GM21423 (cell line): ENCODE results near the gene DLG5.

Experiments used
- ATAC-seq: cut with Tn5 transposase; IDR thresholded peaks from one replicate; pipeline ENCODE4 v1.9.1; 2021; ENCODE audit warnings: mild to moderate bottlenecking, moderate library complexity; ENCODE audit not compliant: unreplicated experiment

The DLG5 gene

DNA sequence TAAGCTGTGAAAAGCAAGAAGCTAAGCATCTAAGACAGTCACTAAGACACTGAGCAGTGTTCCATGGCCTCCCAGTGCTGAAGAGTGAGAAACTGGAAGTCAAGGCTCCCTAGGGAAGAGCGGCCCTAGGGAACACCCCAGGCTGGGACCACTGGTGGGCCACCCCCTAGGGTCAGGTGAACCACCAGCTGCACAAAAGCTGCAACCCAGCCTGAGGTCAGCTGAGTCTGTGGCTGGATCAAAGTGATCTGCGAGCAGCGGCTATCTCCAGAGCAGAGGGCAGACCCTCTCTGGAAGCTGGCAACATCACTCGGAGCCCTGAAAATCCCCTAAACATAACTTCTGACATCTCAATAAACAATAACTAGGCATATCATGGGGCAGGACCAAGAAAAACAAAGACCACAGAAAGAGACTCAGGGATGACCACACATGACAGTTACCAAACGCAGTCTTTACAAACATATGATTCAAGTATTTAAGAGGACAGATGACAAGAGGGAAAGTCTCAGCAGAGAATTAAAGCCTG, 125.8 kb downstream of the DLG5 start:
- ATAC-seq = no peak

DNA sequence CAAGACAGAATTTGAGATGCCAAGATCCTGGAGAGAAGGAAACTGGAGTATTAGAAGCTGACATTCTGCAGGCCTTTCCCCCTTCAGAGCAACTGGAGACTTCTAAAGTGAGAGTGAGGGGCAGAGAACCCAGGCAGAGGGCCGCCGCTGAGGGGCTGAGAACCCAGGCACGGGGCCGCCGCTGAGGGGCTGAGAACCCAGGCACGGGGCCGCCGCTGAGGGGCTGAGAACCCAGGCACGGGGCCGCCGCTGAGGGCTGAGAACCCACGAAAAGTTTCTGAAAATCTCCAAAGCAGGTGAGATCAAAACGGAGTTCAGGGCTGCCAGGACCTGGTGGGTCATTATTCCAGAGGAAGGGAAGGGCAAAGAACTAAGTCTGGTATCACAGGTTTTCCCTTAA, 126.2 kb downstream of the DLG5 start:
- no peak for ATAC-seq

DNA sequence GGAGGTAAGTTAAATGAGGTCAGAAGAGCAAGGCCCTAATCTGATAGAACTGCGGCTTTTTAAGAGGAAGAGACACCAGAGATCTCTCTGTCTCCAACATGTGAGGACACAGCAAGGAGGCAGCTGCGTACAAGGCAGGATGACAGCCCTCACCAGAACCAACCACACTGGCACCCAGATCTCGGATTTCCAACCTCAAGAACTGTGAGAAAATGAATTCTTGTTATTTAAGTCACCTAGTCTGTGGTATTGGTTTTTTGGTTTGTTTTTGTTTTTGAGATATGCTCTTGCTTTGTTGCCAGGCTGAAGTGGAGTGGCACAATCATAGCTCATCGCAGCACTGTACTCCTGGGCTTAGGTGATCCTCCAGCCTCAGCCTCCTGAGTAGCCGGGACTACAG, 127.2 kb downstream of the DLG5 start:
- no peak for ATAC-seq

DNA sequence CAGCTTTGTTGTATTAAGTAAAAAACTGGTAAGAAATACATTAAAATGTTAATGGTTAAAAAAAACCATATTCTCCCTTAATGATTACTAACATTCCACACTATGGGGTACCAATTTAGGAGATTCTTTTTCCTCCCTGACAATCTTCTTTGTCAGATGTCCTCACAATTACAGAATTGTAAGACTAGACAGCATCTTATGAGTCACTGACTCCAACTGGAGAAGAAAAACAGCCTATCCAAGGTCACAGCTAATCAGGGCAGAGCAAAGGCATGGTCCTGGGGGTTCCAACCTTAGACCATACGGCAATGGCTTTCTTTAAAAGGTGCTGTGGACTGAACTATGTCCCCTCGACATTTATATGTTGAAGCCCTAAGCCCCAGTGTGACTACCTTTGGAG, 127.6 kb downstream of the DLG5 start:
- ATAC-seq = no peak

DNA sequence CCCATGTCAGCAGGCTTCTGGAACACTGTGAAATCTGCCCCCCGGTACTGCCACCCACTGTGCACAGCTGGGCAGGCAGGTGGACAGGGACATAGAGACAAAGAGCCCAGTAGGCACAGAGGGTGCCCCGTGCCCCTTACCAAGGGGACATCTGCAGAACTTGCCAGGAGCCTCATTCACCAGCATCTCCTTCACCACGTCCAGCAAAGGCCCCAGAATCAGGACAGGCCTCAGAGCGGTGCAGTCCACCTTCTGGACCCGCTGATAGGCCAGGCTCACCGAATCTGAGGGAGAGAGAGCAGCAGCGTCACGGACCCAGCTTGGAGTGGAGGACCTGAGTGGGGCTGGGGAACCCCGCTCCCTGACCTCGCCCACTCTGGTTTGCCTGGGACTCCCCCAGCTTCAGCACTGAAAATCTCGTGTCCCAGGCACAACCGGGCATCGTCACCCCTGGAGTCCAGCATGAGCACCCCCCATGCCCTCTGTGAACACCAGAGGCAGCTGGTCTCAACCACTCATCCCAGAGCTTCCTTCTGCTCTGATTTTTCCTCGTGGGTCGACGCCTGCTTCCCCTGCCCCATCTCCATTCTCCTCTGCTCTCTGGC, 130.1 kb downstream of the DLG5 start:
- no peak for ATAC-seq

DNA sequence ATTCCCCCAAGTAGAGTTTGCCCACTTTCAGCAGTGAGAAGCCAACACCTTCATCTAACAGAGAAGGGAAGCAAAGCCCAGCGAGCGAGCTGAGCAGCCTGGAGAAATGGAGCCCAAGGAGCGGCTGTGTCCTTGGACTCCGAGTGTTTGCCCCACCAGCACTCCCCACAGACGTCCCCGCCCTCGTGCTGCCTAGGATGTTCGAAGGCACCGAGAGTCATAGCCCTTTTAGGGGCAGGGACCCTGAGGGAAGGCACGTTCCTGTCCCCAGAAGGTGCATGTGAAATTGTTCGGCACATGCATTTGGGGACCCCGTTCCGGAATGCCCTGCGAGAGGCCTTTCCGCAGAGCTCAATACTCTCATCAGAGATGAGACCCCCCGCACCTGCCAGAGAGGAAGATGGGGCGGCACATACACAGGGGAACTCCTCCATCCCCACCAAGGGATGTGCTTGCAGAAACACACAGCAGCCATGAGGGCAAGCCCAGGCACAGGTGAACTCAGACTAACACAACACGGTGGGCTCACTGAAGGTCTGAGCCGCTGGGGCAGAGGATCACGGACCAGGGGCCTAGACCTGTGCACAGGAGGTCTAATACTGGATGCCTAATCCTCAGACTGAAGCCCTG, 131.0 kb downstream of the DLG5 start:
- ATAC-seq = no peak

DNA sequence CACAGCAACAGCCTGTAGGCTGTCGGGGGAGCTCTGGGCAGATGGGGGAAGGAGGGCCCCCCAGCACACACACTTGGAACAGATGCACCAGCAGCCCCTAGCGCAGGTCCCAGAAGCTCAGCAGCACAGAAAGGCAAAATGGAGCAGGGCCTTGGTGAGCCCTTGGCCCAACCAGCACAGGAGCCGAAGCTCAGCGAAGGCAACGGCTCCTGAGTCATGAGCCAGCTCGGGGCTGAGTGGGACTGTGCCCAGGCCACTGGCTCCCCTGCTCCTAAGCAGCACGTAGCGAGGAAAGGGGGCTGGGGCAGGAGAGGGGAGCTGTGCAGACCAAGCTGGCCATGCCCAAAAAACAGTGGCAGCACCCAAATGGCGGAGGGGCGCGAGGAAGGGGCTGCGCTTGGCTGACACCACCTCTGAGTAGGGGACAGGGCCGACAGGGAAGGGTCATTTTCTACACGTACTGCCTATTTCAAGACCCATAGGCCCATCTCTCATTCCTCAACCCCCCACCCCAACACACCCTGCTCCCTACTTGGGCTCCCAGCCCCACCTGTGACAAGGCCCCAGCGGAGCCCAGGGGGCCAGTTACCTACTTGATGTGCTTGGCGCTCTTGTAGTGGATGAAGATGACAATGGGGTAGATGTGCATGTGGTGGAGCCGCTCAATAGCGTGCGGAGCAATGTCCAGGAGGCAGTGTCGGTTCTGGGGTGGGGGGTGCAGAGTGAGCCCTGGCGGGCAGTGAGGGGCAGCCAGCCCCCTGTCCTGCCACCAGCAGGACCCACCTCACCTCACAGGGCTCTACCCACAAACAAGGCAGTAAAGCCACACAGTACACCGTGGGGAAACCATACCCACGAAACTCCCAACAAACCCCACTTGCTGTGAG, 132.1 kb downstream of the DLG5 start:
- no peak for ATAC-seq

DNA sequence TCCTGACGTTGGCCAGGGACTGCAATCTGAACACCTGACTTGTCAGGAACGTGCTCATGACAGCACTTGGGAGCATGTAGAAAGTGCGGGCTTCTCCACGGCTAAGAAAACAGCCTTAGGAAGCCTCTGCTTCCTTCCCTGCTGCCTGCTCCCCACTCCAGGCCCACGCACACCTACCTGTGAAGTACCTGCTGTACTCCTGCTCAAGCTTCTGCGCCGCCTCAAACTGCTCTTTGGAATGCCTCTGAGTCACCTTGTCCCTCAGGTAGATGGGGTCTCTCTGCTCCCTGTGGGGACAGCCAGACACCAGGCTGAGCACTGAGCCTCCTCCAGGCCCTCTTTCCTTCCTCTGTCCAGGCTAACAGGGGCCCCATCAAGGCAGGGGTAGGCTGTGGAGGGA, 132.7 kb downstream of the DLG5 start:
- ATAC-seq = no peak

DNA sequence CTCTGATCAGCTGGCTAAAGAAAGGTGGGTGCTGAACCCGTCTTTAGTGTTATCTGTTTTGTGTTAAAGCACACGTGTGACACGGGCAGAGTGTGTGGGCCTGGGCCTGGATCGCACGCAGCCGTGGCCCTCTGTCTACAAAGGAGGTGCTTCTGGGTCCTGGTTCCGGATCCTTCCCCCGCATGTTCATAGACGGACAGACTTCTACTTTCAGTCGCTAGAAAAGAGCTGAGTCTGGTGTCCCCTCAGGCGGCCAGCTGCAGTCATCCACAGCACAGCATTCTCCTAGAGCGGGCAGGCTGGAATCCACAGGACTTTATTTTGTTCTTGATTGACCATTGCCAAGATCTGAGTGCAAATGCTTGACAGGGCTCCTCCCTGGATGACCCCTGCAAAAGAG, 134.4 kb downstream of the DLG5 start:
- ATAC-seq = no peak

DNA sequence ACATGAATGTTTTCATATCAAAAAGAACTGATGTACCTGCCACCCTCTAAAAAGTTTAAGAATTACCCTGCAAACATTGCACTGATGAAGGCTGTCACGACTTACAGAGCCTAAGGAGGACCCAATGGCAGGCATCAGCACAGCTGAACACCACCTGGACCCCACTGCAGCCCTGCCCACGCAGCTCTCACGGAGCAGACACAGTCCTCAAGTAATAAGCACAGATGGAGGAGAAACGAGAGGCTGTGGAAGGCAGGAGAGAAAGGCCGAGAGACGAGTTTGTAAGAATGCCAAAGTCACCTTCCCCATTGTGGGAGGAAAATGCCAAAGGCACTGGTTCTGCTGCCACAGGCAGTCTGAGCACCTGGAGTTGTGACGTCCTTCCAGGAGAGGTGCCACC, 135.0 kb downstream of the DLG5 start:
- no peak for ATAC-seq

DNA sequence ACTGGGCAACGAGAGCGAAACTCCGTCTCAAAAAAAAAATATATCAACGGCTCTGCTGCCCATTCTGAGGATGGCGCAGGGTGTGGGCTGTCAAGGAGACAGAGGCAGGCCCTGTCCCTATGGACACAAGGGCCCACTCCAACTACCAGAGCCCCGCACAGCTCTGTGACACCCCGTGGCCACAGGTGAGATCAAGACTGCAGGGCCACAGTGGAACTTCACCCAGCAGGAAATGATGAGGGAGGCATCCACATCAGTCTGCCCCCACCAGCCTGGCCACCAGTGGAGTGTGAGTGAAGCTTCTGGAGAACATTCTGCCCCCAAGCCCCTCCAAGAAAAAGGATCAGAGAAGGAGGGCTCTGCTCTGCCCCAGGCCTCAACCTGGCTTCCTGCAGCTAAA, 136.7 kb downstream of the DLG5 start:
- no peak for ATAC-seq

DNA sequence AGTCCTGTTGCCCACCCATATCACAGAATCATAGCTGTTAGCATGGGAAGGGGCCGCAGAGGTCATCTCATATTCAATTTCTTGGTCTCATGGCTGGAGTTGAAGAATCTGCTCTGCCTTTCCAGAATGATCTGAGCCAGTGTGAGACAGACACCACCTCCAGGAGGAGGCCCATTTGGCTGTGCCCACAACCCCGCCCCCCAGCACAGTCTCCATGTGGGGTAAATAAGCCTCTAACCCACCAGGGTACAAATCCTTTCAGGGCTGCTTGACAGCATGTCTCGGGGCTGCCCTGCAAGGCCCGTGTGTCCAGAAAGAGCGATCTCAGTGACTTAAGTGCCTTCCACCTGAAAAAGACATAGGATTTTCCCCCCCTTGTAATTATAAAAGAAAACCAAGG, 137.5 kb downstream of the DLG5 start:
- ATAC-seq = no peak

DNA sequence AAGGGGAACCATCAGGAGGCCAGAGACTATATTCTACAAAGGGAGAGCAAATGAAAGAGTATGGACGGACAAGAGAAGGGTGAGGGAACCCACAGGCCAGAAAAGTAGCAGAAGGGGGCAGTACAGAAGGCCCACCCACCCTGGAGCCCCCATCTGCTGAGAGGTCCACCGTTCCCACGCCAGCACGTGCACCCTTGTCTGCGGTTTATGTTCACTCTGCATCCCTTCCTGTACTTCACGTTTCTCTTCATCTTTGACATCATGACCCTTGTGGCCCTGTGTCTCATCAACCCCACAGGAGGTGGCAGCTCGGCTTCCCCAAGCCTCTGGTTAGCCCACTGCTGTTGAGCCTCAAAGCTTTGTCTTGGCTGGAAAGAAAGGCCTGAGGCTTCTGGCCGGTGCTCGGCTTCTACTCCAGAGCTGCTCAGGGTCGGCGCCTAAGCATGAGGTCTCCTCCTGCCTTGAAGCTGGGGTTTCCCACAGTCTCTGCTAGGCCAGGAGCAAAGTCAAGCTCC, 138.0 kb downstream of the DLG5 start:
- no peak for ATAC-seq

DNA sequence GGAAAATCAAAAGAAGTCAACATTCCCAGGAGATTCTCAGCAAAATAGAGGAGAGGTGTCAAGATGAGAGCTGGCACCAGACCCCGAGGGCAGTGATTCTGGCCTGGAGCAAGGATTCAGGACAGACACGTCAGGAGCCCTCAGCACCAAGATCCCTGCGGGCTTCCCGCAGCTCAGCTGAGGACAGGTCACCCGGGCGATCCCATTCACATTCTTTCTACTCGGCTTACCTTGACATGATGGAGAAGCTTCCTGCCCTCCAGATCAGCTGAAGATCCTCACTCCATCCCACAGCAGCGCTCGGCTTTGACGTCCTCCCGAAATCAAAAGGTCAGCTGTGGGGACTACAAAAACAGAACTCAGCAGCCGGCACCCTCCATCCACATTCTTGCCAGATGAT, 139.1 kb downstream of the DLG5 start:
- ATAC-seq = no peak

DNA sequence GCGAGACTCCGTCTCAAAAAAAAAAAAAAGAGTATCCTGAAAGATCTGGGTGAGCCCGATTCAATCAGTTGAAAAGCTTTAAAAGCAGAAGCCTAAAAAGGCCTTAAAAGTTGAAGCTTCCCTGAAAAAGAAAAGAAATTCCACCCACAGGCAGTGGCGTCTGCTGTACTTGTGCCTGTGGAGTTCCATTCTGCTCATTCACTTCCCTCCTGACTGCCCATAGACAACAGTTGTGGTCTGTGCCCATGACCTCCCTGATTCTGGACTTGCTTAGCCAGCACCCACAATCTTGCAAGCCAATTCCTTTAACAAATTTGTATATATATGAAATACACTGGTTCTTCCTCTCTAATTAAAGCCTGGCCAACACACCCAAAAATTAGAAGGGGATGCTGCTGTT, 141.7 kb downstream of the DLG5 start:
- no peak for ATAC-seq

DNA sequence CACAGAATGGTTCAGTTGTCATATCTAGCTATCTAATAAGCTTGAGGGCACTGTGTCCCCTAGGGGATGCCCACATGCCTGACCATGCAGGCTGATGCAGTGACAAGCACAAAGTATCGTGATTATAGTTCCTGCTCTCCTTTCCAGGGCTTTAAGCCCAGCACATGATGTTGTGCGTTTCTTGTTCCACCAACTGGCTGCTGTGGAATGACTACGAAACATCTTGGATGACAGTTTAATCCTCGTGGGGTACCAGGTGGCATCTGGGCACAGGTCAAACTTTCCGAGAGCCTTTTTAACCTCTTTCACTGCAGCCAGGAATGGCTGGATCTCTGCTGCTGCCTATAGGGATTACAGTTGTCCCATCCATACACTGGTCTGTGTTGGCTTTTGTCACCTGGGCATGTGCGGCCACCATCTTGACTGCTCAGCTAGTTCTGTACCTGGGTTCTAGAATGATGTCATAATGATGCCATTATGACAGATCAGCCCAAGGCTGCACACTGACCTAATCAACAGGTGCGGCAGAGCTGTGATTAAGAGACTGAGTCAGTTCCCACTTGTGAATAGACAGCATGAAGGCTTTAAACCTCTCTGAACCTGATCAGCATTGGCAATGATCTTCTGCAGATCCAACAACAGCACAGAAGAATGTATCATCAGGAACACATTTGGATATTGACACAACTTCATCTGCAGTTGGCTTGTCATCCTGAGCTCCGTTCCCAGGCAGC, 144.1 kb downstream of the DLG5 start:
- ATAC-seq = no peak

DNA sequence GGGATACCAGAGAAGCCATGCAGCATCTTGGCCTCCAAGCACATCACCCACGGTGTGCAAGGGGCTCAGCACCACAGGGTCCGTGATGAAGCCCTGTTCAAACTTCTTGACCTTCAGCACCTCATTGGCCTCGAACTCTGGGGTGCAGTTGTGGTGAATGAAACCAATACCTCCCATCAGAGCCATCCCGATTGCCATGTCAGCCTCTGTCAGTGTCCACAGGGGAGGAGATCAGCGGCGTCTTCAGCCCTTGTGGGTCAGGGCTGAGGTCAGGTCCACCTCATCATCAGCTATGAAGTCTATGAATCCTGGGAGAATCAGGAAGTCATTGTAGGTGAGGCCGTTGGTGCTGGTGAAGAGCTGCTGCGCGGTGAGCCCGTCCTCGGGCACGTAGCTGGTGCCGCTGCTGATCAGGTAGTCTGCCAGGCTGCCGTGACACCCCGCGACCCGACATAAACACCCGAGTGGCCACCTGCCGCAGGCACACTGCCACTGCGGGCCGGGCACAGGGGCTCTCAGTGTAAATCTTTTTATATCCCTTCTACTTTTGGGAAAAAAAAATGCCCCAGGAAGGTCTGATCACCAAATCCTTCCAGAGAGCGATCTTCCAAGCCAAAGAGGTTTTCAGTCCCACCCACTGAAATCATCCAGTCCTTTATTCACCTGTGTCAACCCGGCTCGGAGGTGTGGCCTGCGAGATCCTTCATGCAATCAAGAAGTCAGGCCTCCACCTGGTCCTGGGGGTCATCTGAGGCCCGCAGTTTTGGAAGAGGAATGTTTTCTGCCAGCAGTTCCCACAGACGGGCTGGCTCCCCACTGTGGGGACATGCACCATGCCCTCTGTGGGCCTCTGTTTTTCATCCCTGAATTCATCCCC, 144.9 kb downstream of the DLG5 start:
- no peak for ATAC-seq

DNA sequence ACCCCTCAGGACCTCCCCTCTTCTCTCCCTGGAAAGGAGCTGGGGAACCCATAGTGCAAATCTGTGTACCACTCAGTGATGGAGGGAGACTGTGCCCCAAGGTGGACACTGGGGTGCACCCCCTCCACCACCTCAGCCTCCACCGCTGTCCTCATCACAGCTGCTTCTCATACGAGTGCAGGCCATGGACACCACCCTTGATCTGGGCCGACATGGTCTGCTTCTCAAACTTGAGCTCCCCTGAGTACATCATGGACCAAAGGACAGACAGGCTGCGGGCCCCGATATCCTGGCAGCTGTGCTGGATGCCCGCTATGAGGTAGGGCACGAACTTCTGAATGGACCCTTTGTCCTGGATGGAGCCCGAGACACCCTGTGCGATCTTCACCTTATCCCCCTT, 146.4 kb downstream of the DLG5 start:
- no peak for ATAC-seq

DNA sequence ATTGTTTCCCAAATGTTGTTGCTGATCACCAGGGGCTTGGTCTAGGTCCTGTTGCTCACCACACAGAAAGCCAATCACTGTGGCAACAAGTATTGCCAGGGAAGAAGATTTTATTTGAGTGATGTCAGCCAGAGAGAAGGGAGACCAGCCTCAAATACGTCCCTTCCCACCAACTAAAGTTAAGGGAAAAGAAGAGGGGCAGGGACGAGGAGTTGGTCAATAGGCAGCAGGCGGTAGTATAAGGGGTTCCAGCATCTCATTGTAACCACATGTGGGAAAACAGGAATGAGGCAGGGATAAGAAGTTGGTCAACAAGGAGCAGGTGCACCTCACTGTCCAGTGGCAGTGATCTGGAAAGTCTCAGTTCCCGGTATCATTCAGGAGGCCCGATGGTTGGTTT, 150.1 kb downstream of the DLG5 start:
- ATAC-seq = no peak

DNA sequence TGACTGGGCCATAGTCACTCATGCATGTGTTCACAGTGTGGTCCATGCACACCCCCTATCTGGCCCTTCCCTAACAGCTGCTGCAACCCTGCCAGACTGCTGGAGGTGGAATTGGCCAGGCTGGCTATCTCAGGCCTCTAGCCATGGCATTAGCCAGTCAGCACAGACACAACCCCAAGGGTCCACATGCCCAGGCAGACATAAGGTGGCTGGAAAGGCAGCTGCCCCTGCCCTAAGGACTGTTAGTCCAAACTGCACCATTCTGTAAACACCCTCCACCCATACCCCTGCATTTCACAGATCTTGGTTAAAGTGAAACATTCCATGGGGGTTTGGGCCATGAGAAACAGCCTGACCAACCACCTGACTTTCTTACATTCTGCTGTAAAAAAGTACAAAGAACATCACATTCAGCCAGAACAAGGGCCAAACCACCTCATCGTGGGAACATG, 151.6 kb downstream of the DLG5 start:
- no peak for ATAC-seq
